K562 (cell line): Measurements from ENCODE around the gene PFKP. TPM values are rescaled to one million over a fixed set of nuclear protein-coding genes. Genes with fewer than 3 reads are reported as not detected.

Source experiments
- ATAC-seq: fragments of 200-7000 bp; cut with Tn5 transposase; 3 replicates; pipeline ENCODE4 v1.9.1; 2020; ENCODE audit warnings: moderate library complexity
- BruUV-seq: library from RNA; stranded (reverse); fragments of 400-500 nt; replicated peaks from 2 replicates; lab custom pipeline; 2021; lab: Mats Ljungman, UMichigan
- CTCF ChIA-PET: fragments of 300-600 bp; formaldehyde crosslinking; extraction: SDS; loops from one replicate; lab custom pipeline; 2021; ENCODE audit warnings: low intra/inter-chr PET ratio; lab: Yijun Ruan, JAX
- POLR2A ChIA-PET: fragments of 300-600, 350-650 bp; sonication (Branson Sonifier 250); formaldehyde crosslinking; extraction: SDS; loops from one replicate; lab custom pipeline; 2021; ENCODE audit warnings: antibody characterized with exemption, inconsistent platforms; lab: Yijun Ruan, JAX
- DNase-seq, 4 experiments: peaks; one replicate each; pipeline versions ENCODE4 v3.0.0 to v3.0.0-alpha.2; 2011 to 2018; ENCODE audit warnings: low spot score in 3 of 4, mixed read lengths in 3 of 4; ENCODE audit errors: extremely low read depth in 1 of 4
- FAIRE-seq: peaks from 2 replicates; lab custom pipeline; 2011; peaks lifted over from hg19 to GRCh38; lab: Jason Lieb, UNC
- H2AFZ ChIP-seq: 2 replicates; pipeline ENCODE4 v1.6.0; 2011; ENCODE audit warnings: low read depth, low read length, control low read depth, inconsistent platforms
- H3K27ac ChIP-seq: fragments of 200-600 bp; 3 replicates; pipeline ENCODE4 v1.8.0; 2011; ENCODE audit warnings: low read depth, mild to moderate bottlenecking, control low read depth, inconsistent platforms, low read length, moderate library complexity, mixed read lengths; ENCODE audit errors: extremely low read depth
- H3K27me3 ChIP-seq, 2 experiments: fragments of 300-600 bp in 1 of 2; 2 replicates in 1 of 2; 3 replicates in 1 of 2; pipeline versions ENCODE4 v1.6.0 to v1.8.0; 2011; ENCODE audit warnings: inconsistent platforms in 2 of 2, low read length in 2 of 2, mild to moderate bottlenecking in 1 of 2, mixed read lengths in 1 of 2, moderate library complexity in 1 of 2; ENCODE audit not compliant: control insufficient read depth in 2 of 2, insufficient read depth in 2 of 2
- H3K36me3 ChIP-seq: fragments of 300-600 bp; 3 replicates; pipeline ENCODE4 v1.8.0; 2011; ENCODE audit warnings: mild to moderate bottlenecking, low read length, inconsistent platforms; ENCODE audit not compliant: control insufficient read depth, insufficient read depth
- H3K4me1 ChIP-seq, 2 experiments: fragments of 200-600 bp in 1 of 2; replicated peaks in 1 of 2; 2 replicates in 1 of 2; 3 replicates in 1 of 2; pipeline versions ENCODE4 v1.5.1 to v1.8.0; 2011; ENCODE audit warnings: inconsistent platforms in 2 of 2, low read length in 2 of 2, mild to moderate bottlenecking in 1 of 2, mixed read lengths in 1 of 2, moderate library complexity in 1 of 2; ENCODE audit not compliant: control insufficient read depth in 2 of 2, insufficient read depth in 2 of 2
- H3K4me2 ChIP-seq: 2 replicates; pipeline ENCODE4 v1.6.1; 2011; ENCODE audit warnings: low read length, control low read depth, inconsistent platforms, mixed read lengths; ENCODE audit not compliant: insufficient read depth
- H3K4me3 ChIP-seq: fragments of 200-600 bp; sonication (generic), shearing (Covaris generic); 2 replicates; pipeline ENCODE4 v1.5.1; 2016; ENCODE audit warnings: control low read depth, inconsistent platforms
- H3K79me2 ChIP-seq: fragments of 200-600 bp; 3 replicates; pipeline ENCODE4 v1.8.0; 2011; ENCODE audit warnings: low read length, inconsistent platforms; ENCODE audit not compliant: control insufficient read depth, insufficient read depth
- H3K9ac ChIP-seq, 2 experiments: 2 replicates each; pipeline versions ENCODE4 v1.6.0 to v1.6.1; 2011; ENCODE audit warnings: low read depth in 2 of 2, low read length in 2 of 2, control low read depth in 1 of 2, inconsistent platforms in 1 of 2, mild to moderate bottlenecking in 1 of 2, mixed read lengths in 1 of 2; ENCODE audit not compliant: insufficient read depth in 1 of 2
- H3K9me1 ChIP-seq: one replicate; pipeline ENCODE4 v1.6.0; 2011; ENCODE audit warnings: inconsistent platforms, mild to moderate bottlenecking, low read length, moderate library complexity; ENCODE audit not compliant: control insufficient read depth, insufficient read depth
- H3K9me3 ChIP-seq: replicated peaks from 2 replicates; pipeline ENCODE4 v1.5.1; 2011; ENCODE audit warnings: low read depth, low read length, inconsistent platforms; ENCODE audit not compliant: control insufficient read depth, insufficient read depth
- H4K20me1 ChIP-seq: replicated peaks from 2 replicates; pipeline ENCODE4 v1.6.1; 2011; ENCODE audit warnings: low read length, inconsistent platforms, mixed read lengths; ENCODE audit not compliant: control insufficient read depth, insufficient read depth
- FOXP1 ChIP-seq: sonication (generic); formaldehyde crosslinking; IDR thresholded peaks from 2 replicates; pipeline ENCODE4 v1.8.0; 2022; ENCODE audit warnings: mild to moderate bottlenecking, missing genetic modification reagents
- HNRNPL ChIP-seq: fragments of 200-400 bp; formaldehyde crosslinking; IDR thresholded peaks from 2 replicates; pipeline ENCODE4 v1.6.1; 2017; ENCODE audit warnings: low read depth, mild to moderate bottlenecking, low read length
- WGBS: fragments of 100-300 bp; shearing (Covaris generic); methylation state at CpG from one replicate; pipeline ENCODE4 v1.1.6; 2016; ENCODE audit warnings: low coverage, mixed read lengths; ENCODE audit not compliant: insufficient coverage; ENCODE audit errors: missing lambda C conversion rate; 5-methylcytosine and 5-hydroxymethylcytosine counted together
- in situ Hi-C: fragments of 300-500 bp; cut with MboI; formaldehyde crosslinking; loops from 4 replicates; pipeline ENCODE4 v1.15.0; 2018; ENCODE audit warnings: inconsistent platforms, mixed read lengths
- intact Hi-C: fragments of 100-400 bp; cut with micrococcal nuclease; formaldehyde crosslinking; loops from 2 replicates; pipeline ENCODE4 v1.14.2; 2022
- polyA plus RNA-seq, 8 experiments: library from polyadenylated mRNA; depleted of rRNA in 4 of 8; stranded (reverse) in 5 of 8; unstranded in 3 of 8; fragments of >200 nt; fragmentation: Nextera tagmentation in 2 of 8; fragmentation: Illumina TruSeq in 1 of 8; extraction: Ambion mirVana in 2 of 8; extraction: Trizol in 1 of 8; gene quantifications; 2 replicates each; pipeline versions ENCODE4 v1.2.1 to v1.2.3, GENCODE V29; 2011 to 2014; ENCODE audit warnings: inconsistent platforms in 1 of 8, missing spikeins in 1 of 8
- total RNA-seq, 7 experiments: library from RNA; depleted of rRNA in 6 of 7; stranded (reverse); fragments of >200 nt in 6 of 7; fragmentation: Illumina TruSeq in 2 of 7; extraction: Trizol in 2 of 7; gene quantifications; 2 replicates each; pipeline versions ENCODE4 v1.2.1 to v1.2.3, GENCODE V29; 2011 to 2021; ENCODE audit warnings: low replicate concordance in 1 of 7
- TF ChIP-seq, protein P1 (sequence below), 2 experiments: fragments of 450-650 bp in 1 of 2; IDR thresholded peaks; 2 replicates each; pipeline ENCODE4 v1.6.1; 2011 to 2017; ENCODE audit warnings: low read depth in 2 of 2, antibody characterized with exemption in 1 of 2, borderline replicate concordance in 1 of 2, low read length in 1 of 2, mild to moderate bottlenecking in 1 of 2, mixed read lengths in 1 of 2; ENCODE audit not compliant: control insufficient read depth in 1 of 2
- TF ChIP-seq, protein P2 (sequence below): sonication (generic); formaldehyde crosslinking; IDR thresholded peaks from 2 replicates; pipeline ENCODE4 v1.8.1; 2023; ENCODE audit warnings: mild to moderate bottlenecking, missing genetic modification reagents
- TF ChIP-seq, protein P3 (sequence below), 3 experiments: IDR thresholded peaks in 2 of 3; conservative IDR thresholded peaks in 1 of 3; 2 replicates each; pipeline ENCODE4 v1.5.1; 2011 to 2012; ENCODE audit warnings: low read length in 3 of 3, mild to moderate bottlenecking in 3 of 3, control low read depth in 2 of 3, improper control_type of control experiment in 1 of 3, inconsistent platforms in 1 of 3, low read depth in 1 of 3, mixed read lengths in 1 of 3, moderate library complexity in 1 of 3; ENCODE audit not compliant: insufficient read depth in 2 of 3

Gene PFKP
- total and polyA plus RNA-seq, 9 of the 15 experiments (the other 6 are each of a cell fraction or from before 2014, with no cell fraction given) = 23.5 to 116 (median 62.1) TPM

DNA sequence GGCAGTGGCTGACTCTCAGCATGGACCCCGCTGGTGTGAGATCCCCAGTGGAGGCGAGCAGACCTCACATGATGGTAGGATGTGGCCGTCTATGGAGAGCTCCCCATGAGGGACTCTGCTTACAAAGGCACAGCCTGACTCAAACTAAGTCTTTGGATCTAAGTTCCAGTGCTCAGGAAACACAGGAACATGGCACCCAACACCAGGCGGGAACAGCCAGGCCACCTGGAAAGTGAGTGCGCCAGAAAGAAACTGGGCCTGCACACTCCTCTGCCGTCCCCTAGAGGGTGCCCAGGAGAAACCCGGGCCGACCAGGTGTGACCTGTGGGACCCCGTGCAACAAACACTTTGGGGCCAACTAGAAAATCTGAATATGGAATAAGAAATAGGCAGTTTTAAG, 95.2 kb downstream of the PFKP start:
- no peak overlapping the region for H3K9ac ChIP-seq
- peak; percentile 85 for ATAC-seq
- 88% methylated on average over 7 of the region's 9 CpGs for WGBS

More for the DNA sequence above, 95.2 kb downstream of the PFKP start:
- Histone ChIP-seq H2AFZ (no peak overlapping the region), H3K36me3 (peaks cover 85% of the 10 kb centered on the region), H3K79me2 (no peaks in the 10 kb centered on the region), H3K27me3 (no peaks in the 10 kb centered on the region), H3K27ac (no peak overlapping the region), H3K4me2 (no peak overlapping the region), H4K20me1 (no peaks in the 10 kb centered on the region), H3K9me3 (no peaks in the 10 kb centered on the region), H3K4me3 (no peak overlapping the region), H3K4me1 (no peaks in the 10 kb centered on the region), H3K9me1 (no peaks in the 10 kb centered on the region)
- in situ Hi-C loops (no loop called here), intact Hi-C loops (no loop called here)
- ChIA-PET POLR2A (interaction anchor here (0.7 to 1.3 kb wide), 4 partner anchors 10 to 1059 kb away, joined by 3 to 6 read pairs (median 3); partner anchors contain the start of gene PITRM1), CTCF (no interaction called here)
- DNase-seq (peak in 2 of 4 experiments; percentile 43 to 53), FAIRE-seq (no peak)
- no TSS peak for BruUV-seq
- TF ChIP-seq, protein P1, sequence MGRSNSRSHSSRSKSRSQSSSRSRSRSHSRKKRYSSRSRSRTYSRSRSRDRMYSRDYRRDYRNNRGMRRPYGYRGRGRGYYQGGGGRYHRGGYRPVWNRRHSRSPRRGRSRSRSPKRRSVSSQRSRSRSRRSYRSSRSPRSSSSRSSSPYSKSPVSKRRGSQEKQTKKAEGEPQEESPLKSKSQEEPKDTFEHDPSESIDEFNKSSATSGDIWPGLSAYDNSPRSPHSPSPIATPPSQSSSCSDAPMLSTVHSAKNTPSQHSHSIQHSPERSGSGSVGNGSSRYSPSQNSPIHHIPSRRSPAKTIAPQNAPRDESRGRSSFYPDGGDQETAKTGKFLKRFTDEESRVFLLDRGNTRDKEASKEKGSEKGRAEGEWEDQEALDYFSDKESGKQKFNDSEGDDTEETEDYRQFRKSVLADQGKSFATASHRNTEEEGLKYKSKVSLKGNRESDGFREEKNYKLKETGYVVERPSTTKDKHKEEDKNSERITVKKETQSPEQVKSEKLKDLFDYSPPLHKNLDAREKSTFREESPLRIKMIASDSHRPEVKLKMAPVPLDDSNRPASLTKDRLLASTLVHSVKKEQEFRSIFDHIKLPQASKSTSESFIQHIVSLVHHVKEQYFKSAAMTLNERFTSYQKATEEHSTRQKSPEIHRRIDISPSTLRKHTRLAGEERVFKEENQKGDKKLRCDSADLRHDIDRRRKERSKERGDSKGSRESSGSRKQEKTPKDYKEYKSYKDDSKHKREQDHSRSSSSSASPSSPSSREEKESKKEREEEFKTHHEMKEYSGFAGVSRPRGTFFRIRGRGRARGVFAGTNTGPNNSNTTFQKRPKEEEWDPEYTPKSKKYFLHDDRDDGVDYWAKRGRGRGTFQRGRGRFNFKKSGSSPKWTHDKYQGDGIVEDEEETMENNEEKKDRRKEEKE (IDR thresholded peaks at IDR 0.05; ENCODE audit: borderline replicate concordance in 1 of 2, control insufficient read depth in 1 of 2, low read depth in 2 of 2, low read length in 1 of 2) = no peak
- TF ChIP-seq FOXP1 (CRISPR knock-in tag) (no peak), HNRNPL (no peak)
- TF ChIP-seq, protein P2, sequence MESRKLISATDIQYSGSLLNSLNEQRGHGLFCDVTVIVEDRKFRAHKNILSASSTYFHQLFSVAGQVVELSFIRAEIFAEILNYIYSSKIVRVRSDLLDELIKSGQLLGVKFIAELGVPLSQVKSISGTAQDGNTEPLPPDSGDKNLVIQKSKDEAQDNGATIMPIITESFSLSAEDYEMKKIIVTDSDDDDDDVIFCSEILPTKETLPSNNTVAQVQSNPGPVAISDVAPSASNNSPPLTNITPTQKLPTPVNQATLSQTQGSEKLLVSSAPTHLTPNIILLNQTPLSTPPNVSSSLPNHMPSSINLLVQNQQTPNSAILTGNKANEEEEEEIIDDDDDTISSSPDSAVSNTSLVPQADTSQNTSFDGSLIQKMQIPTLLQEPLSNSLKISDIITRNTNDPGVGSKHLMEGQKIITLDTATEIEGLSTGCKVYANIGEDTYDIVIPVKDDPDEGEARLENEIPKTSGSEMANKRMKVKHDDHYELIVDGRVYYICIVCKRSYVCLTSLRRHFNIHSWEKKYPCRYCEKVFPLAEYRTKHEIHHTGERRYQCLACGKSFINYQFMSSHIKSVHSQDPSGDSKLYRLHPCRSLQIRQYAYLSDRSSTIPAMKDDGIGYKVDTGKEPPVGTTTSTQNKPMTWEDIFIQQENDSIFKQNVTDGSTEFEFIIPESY = peak; percentile 97
- TF ChIP-seq, protein P3, sequence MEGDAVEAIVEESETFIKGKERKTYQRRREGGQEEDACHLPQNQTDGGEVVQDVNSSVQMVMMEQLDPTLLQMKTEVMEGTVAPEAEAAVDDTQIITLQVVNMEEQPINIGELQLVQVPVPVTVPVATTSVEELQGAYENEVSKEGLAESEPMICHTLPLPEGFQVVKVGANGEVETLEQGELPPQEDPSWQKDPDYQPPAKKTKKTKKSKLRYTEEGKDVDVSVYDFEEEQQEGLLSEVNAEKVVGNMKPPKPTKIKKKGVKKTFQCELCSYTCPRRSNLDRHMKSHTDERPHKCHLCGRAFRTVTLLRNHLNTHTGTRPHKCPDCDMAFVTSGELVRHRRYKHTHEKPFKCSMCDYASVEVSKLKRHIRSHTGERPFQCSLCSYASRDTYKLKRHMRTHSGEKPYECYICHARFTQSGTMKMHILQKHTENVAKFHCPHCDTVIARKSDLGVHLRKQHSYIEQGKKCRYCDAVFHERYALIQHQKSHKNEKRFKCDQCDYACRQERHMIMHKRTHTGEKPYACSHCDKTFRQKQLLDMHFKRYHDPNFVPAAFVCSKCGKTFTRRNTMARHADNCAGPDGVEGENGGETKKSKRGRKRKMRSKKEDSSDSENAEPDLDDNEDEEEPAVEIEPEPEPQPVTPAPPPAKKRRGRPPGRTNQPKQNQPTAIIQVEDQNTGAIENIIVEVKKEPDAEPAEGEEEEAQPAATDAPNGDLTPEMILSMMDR (IDR thresholded peaks at IDR 0.05 in 2 of 3, conservative IDR thresholded peaks at IDR 0.05 in 1 of 3; ENCODE audit: insufficient read depth in 2 of 3, low read depth in 1 of 3, low read length in 3 of 3) = peak; percentile 6 to 34 (median 34); a peak in 3 of 6 replicates
